Karpas-422 (cell line): ENCODE measurements around the gene MYH7. TPM values are rescaled to one million over a fixed set of nuclear protein-coding genes. Genes with fewer than 3 reads are reported as not detected.

Source experiments
- DNase-seq: peaks from one replicate; pipeline ENCODE4 v3.0.0-alpha.2; 2015
- H2AFZ ChIP-seq: fragments of 200-600 bp; sonication (generic); 2 replicates; pipeline ENCODE4 v1.6.1; 2014; ENCODE audit warnings: antibody characterized with exemption, low read length, mixed read lengths
- H3K27ac ChIP-seq: fragments of 200-600 bp; sonication (generic); 2 replicates; pipeline ENCODE4 v1.5.1; 2014; ENCODE audit warnings: mild to moderate bottlenecking, low read length, moderate library complexity
- H3K27me3 ChIP-seq: fragments of 200-600 bp; sonication (generic); 2 replicates; pipeline ENCODE4 v1.6.1; 2014; ENCODE audit warnings: low read length, mixed read lengths
- H3K36me3 ChIP-seq: fragments of 200-600 bp; sonication (generic); 2 replicates; pipeline ENCODE4 v1.6.1; 2014; ENCODE audit warnings: low read length, mixed read lengths; ENCODE audit not compliant: insufficient read depth
- H3K4me1 ChIP-seq: fragments of 200-600 bp; sonication (generic); 2 replicates; pipeline ENCODE4 v1.6.1; 2014; ENCODE audit warnings: mild to moderate bottlenecking, low read length, mixed read lengths
- H3K4me2 ChIP-seq: fragments of 200-600 bp; sonication (generic); 2 replicates; pipeline ENCODE4 v1.6.1; 2014; ENCODE audit warnings: low read length, low read depth, mild to moderate bottlenecking; ENCODE audit not compliant: poor library complexity, severe bottlenecking
- H3K4me3 ChIP-seq: fragments of 200-600 bp; sonication (generic); 2 replicates; pipeline ENCODE4 v1.5.1; 2014; ENCODE audit warnings: mild to moderate bottlenecking, antibody characterized with exemption, low read length, mixed read lengths
- H3K79me2 ChIP-seq: fragments of 200-600 bp; sonication (generic); 2 replicates; pipeline ENCODE4 v1.6.1; 2014; ENCODE audit warnings: mild to moderate bottlenecking, low read length, mixed read lengths
- H3K9ac ChIP-seq: fragments of 200-600 bp; sonication (generic); 2 replicates; pipeline ENCODE4 v1.6.0; 2014; ENCODE audit warnings: low read length
- H3K9me2 ChIP-seq: fragments of 200-600 bp; sonication (generic), shearing (Covaris generic); replicated peaks from 2 replicates; pipeline ENCODE4 v1.6.0; 2014; ENCODE audit warnings: mild to moderate bottlenecking, low read length, moderate library complexity; ENCODE audit not compliant: insufficient read depth
- H3K9me3 ChIP-seq: fragments of 300-700, 200-600 bp; sonication (generic); 2 replicates; pipeline ENCODE4 v1.6.1; 2014; ENCODE audit warnings: low read length, mixed read lengths
- H4K20me1 ChIP-seq: fragments of 200-600 bp; sonication (generic); 2 replicates; pipeline ENCODE4 v1.6.1; 2014; ENCODE audit warnings: mild to moderate bottlenecking, antibody characterized with exemption, low read length, low read depth; ENCODE audit not compliant: insufficient read depth
- total RNA-seq: library from RNA; depleted of rRNA; stranded (reverse); fragments of >200 nt; shearing (Covaris generic); gene quantifications from 2 replicates; pipeline ENCODE4 v1.2.3, GENCODE V29; 2014; ENCODE audit warnings: low replicate concordance

MYH7 gene
- total RNA-seq, 1 experiment from 2014 or later = not detected

GRCh38 chr14:23469906-23470403 lies 34.5 kb upstream of the MYH7 start:
- Histone ChIP-seq H2AFZ (no peak overlapping the region; the same call in 1 of the 2 replicates), H3K79me2 (peaks cover 22% of the 10 kb centered on the region), H3K9me2 (no peaks in the 10 kb centered on the region), H3K4me2 (peak overlapping the region; percentile 77), H3K9me3 (no peaks in the 10 kb centered on the region), H4K20me1 (peaks cover 3% of the 10 kb centered on the region; the same call in 1 of the 2 replicates), H3K4me1 (peaks cover 11% of the 10 kb centered on the region), H3K27me3 (no peaks in the 10 kb centered on the region), H3K36me3 (peaks cover 16% of the 10 kb centered on the region; the same call in 1 of the 2 replicates), H3K27ac (no peak overlapping the region), H3K9ac (peak overlapping the region; percentile 84), H3K4me3 (peak overlapping the region; percentile 81)
- DNase-seq = no peak

GRCh38 chr14:23469127-23469905 lies 33.9 kb upstream of the MYH7 start, which contains the start of gene NGDN:
NGDN (plus strand) TSS chr14:23469703; CDS start chr14:23469716, 13 bp downstream.
- peaks cover 22% of the 10 kb centered on the region for H3K79me2 ChIP-seq

GRCh38 chr14:23468704-23469126 lies 33.3 kb upstream of the MYH7 start:
- Histone ChIP-seq H2AFZ (peak overlapping the region; percentile 78), H3K9me2 (no peaks in the 10 kb centered on the region), H3K36me3 (peaks cover 10% of the 10 kb centered on the region; the same call in 1 of the 2 replicates), H3K4me3 (peak overlapping the region; percentile 23; the same call in 1 of the 2 replicates), H4K20me1 (peaks cover 3% of the 10 kb centered on the region; the same call in 1 of the 2 replicates), H3K27ac (no peak overlapping the region), H3K9me3 (no peaks in the 10 kb centered on the region), H3K9ac (no peak overlapping the region), H3K4me1 (peaks cover 11% of the 10 kb centered on the region), H3K79me2 (peaks cover 22% of the 10 kb centered on the region), H3K4me2 (no peak overlapping the region), H3K27me3 (no peaks in the 10 kb centered on the region)
- no peak for DNase-seq

More at GRCh38 chr14:23469127-23469905, 33.9 kb upstream of the MYH7 start, which contains the start of gene NGDN:
- H4K20me1 ChIP-seq = peaks cover 3% of the 10 kb centered on the region; the same call in 1 of the 2 replicates
- peak; percentile 100 for DNase-seq
- peaks cover 10% of the 10 kb centered on the region; the same call in 1 of the 2 replicates for H3K36me3 ChIP-seq
- no peaks in the 10 kb centered on the region for H3K9me3 ChIP-seq
- H3K27me3 ChIP-seq = no peaks in the 10 kb centered on the region
- peak within 1 kb of the TSS; percentile 81 for H3K4me3 ChIP-seq
- H3K9me2 ChIP-seq = no peaks in the 10 kb centered on the region
- H2AFZ ChIP-seq = peak within 1 kb of the TSS; percentile 78
- peaks cover 11% of the 10 kb centered on the region for H3K4me1 ChIP-seq
- H3K9ac ChIP-seq = peak within 1 kb of the TSS; percentile 84
- H3K4me2 ChIP-seq = peak within 1 kb of the TSS; percentile 77
- H3K27ac ChIP-seq = no peak within 1 kb of the TSS

- Histone ChIP-seq H3K4me2 (no peak overlapping the region), H3K27me3 (no peaks in the 10 kb centered on the region), H2AFZ (no peak overlapping the region), H3K79me2 (peaks cover 8% of the 10 kb centered on the region), H3K27ac (no peak overlapping the region), H3K9ac (no peak overlapping the region), H4K20me1 (peaks cover 1% of the 10 kb centered on the region; the same call in 1 of the 2 replicates), H3K4me3 (no peak overlapping the region), H3K9me3 (no peaks in the 10 kb centered on the region), H3K4me1 (peaks cover 2% of the 10 kb centered on the region), H3K36me3 (no peaks in the 10 kb centered on the region), H3K9me2 (no peaks in the 10 kb centered on the region)
- DNase-seq = no peak
Measured at GRCh38 chr14:23465261-23465660, 29.8 kb upstream of the MYH7 start.

- H3K9ac ChIP-seq = no peak overlapping the region
- no peaks in the 10 kb centered on the region for H3K9me3 ChIP-seq
- H3K4me3 ChIP-seq = no peak overlapping the region
- H3K27ac ChIP-seq = no peak overlapping the region
- no peak overlapping the region for H3K4me2 ChIP-seq
- no peaks in the 10 kb centered on the region for H3K27me3 ChIP-seq
- H3K36me3 ChIP-seq = no peaks in the 10 kb centered on the region
- H3K9me2 ChIP-seq = no peaks in the 10 kb centered on the region
- no peaks in the 10 kb centered on the region; the same call in 1 of the 2 replicates for H4K20me1 ChIP-seq
- H3K4me1 ChIP-seq = no peaks in the 10 kb centered on the region
- DNase-seq = no peak
- H2AFZ ChIP-seq = no peak overlapping the region
- H3K79me2 ChIP-seq = peaks cover 2% of the 10 kb centered on the region
Measured at GRCh38 chr14:23464700-23465099, 29.2 kb upstream of the MYH7 start.

- DNase-seq = no peak
- Histone ChIP-seq H3K4me2 (no peak overlapping the region), H2AFZ (no peak overlapping the region), H3K9ac (no peak overlapping the region), H4K20me1 (no peaks in the 10 kb centered on the region), H3K4me1 (no peaks in the 10 kb centered on the region), H3K27ac (no peak overlapping the region), H3K27me3 (no peaks in the 10 kb centered on the region), H3K4me3 (no peak overlapping the region), H3K9me2 (no peaks in the 10 kb centered on the region), H3K36me3 (no peaks in the 10 kb centered on the region), H3K9me3 (no peaks in the 10 kb centered on the region), H3K79me2 (no peaks in the 10 kb centered on the region)
Measured at GRCh38 chr14:23460960-23461359, 25.5 kb upstream of the MYH7 start.

- H3K4me1 ChIP-seq = no peaks in the 10 kb centered on the region
- no peak for DNase-seq
- H3K9me2 ChIP-seq = no peaks in the 10 kb centered on the region
- no peaks in the 10 kb centered on the region for H3K36me3 ChIP-seq
- no peaks in the 10 kb centered on the region for H4K20me1 ChIP-seq
- no peak overlapping the region for H3K4me3 ChIP-seq
- no peaks in the 10 kb centered on the region for H3K79me2 ChIP-seq
- H3K27ac ChIP-seq = no peak overlapping the region
- no peak overlapping the region for H3K4me2 ChIP-seq
- H2AFZ ChIP-seq = no peak overlapping the region
- H3K9me3 ChIP-seq = no peaks in the 10 kb centered on the region
- H3K27me3 ChIP-seq = no peaks in the 10 kb centered on the region
- H3K9ac ChIP-seq = no peak overlapping the region
Measured at GRCh38 chr14:23457587-23458445, 22.4 kb upstream of the MYH7 start.
